K562 (cell line): ENCODE measurements around the gene ECPAS. TPM values are rescaled to one million over a fixed set of nuclear protein-coding genes. Genes with fewer than 3 reads are reported as not detected.

ENCODE experiments used
- ATAC-seq: fragments of 200-7000 bp; cut with Tn5 transposase; 3 replicates; pipeline ENCODE4 v1.9.1; 2020; ENCODE audit warnings: moderate library complexity
- BruUV-seq: library from RNA; stranded (reverse); fragments of 400-500 nt; replicated peaks from 2 replicates; lab custom pipeline; 2021; lab: Mats Ljungman, UMichigan
- CTCF ChIA-PET: fragments of 300-600 bp; formaldehyde crosslinking; extraction: SDS; loops from one replicate; lab custom pipeline; 2021; ENCODE audit warnings: low intra/inter-chr PET ratio; lab: Yijun Ruan, JAX
- POLR2A ChIA-PET: fragments of 300-600, 350-650 bp; sonication (Branson Sonifier 250); formaldehyde crosslinking; extraction: SDS; loops from one replicate; lab custom pipeline; 2021; ENCODE audit warnings: antibody characterized with exemption, inconsistent platforms; lab: Yijun Ruan, JAX
- DNase-seq, 4 experiments: peaks; one replicate each; pipeline versions ENCODE4 v3.0.0 to v3.0.0-alpha.2; 2011 to 2018; ENCODE audit warnings: low spot score in 3 of 4, mixed read lengths in 3 of 4; ENCODE audit errors: extremely low read depth in 1 of 4
- FAIRE-seq: peaks from 2 replicates; lab custom pipeline; 2011; peaks lifted over from hg19 to GRCh38; lab: Jason Lieb, UNC
- H2AFZ ChIP-seq: 2 replicates; pipeline ENCODE4 v1.6.0; 2011; ENCODE audit warnings: low read depth, low read length, control low read depth, inconsistent platforms
- H3K27ac ChIP-seq: fragments of 200-600 bp; 3 replicates; pipeline ENCODE4 v1.8.0; 2011; ENCODE audit warnings: low read depth, mild to moderate bottlenecking, control low read depth, inconsistent platforms, low read length, moderate library complexity, mixed read lengths; ENCODE audit errors: extremely low read depth
- H3K27me3 ChIP-seq, 2 experiments: fragments of 300-600 bp in 1 of 2; 2 replicates in 1 of 2; 3 replicates in 1 of 2; pipeline versions ENCODE4 v1.6.0 to v1.8.0; 2011; ENCODE audit warnings: inconsistent platforms in 2 of 2, low read length in 2 of 2, mild to moderate bottlenecking in 1 of 2, mixed read lengths in 1 of 2, moderate library complexity in 1 of 2; ENCODE audit not compliant: control insufficient read depth in 2 of 2, insufficient read depth in 2 of 2
- H3K36me3 ChIP-seq: fragments of 300-600 bp; 3 replicates; pipeline ENCODE4 v1.8.0; 2011; ENCODE audit warnings: mild to moderate bottlenecking, low read length, inconsistent platforms; ENCODE audit not compliant: control insufficient read depth, insufficient read depth
- H3K4me1 ChIP-seq, 2 experiments: fragments of 200-600 bp in 1 of 2; replicated peaks in 1 of 2; 2 replicates in 1 of 2; 3 replicates in 1 of 2; pipeline versions ENCODE4 v1.5.1 to v1.8.0; 2011; ENCODE audit warnings: inconsistent platforms in 2 of 2, low read length in 2 of 2, mild to moderate bottlenecking in 1 of 2, mixed read lengths in 1 of 2, moderate library complexity in 1 of 2; ENCODE audit not compliant: control insufficient read depth in 2 of 2, insufficient read depth in 2 of 2
- H3K4me2 ChIP-seq: 2 replicates; pipeline ENCODE4 v1.6.1; 2011; ENCODE audit warnings: low read length, control low read depth, inconsistent platforms, mixed read lengths; ENCODE audit not compliant: insufficient read depth
- H3K4me3 ChIP-seq: fragments of 200-600 bp; sonication (generic), shearing (Covaris generic); 2 replicates; pipeline ENCODE4 v1.5.1; 2016; ENCODE audit warnings: control low read depth, inconsistent platforms
- H3K79me2 ChIP-seq: fragments of 200-600 bp; 3 replicates; pipeline ENCODE4 v1.8.0; 2011; ENCODE audit warnings: low read length, inconsistent platforms; ENCODE audit not compliant: control insufficient read depth, insufficient read depth
- H3K9ac ChIP-seq, 2 experiments: 2 replicates each; pipeline versions ENCODE4 v1.6.0 to v1.6.1; 2011; ENCODE audit warnings: low read depth in 2 of 2, low read length in 2 of 2, control low read depth in 1 of 2, inconsistent platforms in 1 of 2, mild to moderate bottlenecking in 1 of 2, mixed read lengths in 1 of 2; ENCODE audit not compliant: insufficient read depth in 1 of 2
- H3K9me1 ChIP-seq: one replicate; pipeline ENCODE4 v1.6.0; 2011; ENCODE audit warnings: inconsistent platforms, mild to moderate bottlenecking, low read length, moderate library complexity; ENCODE audit not compliant: control insufficient read depth, insufficient read depth
- H3K9me3 ChIP-seq: replicated peaks from 2 replicates; pipeline ENCODE4 v1.5.1; 2011; ENCODE audit warnings: low read depth, low read length, inconsistent platforms; ENCODE audit not compliant: control insufficient read depth, insufficient read depth
- H4K20me1 ChIP-seq: replicated peaks from 2 replicates; pipeline ENCODE4 v1.6.1; 2011; ENCODE audit warnings: low read length, inconsistent platforms, mixed read lengths; ENCODE audit not compliant: control insufficient read depth, insufficient read depth
- ESRRB ChIP-seq: fragments of 250-450 bp; sonication (Bioruptor Pico); IDR thresholded peaks from 2 replicates; pipeline ENCODE4 v1.5.0; 2020; ENCODE audit warnings: mild to moderate bottlenecking, moderate library complexity, borderline replicate concordance
- HCFC1 ChIP-seq: IDR thresholded peaks from 2 replicates; pipeline ENCODE4 v1.6.1; 2012; ENCODE audit warnings: low read depth, low read length, improper control_type of control experiment
- PML ChIP-seq: IDR thresholded peaks from 2 replicates; pipeline ENCODE4 v1.6.1; 2012; ENCODE audit warnings: low read length, inconsistent platforms
- U2AF2 ChIP-seq: fragments of 200-400 bp; formaldehyde crosslinking; optimal IDR thresholded peaks from 2 replicates; pipeline ENCODE3; 2017; ENCODE audit warnings: low read depth, mild to moderate bottlenecking, low read length
- ZNF263 ChIP-seq: sonication (generic); formaldehyde crosslinking; IDR thresholded peaks from 2 replicates; pipeline ENCODE4 v1.8.0; 2022; ENCODE audit warnings: mild to moderate bottlenecking, missing genetic modification reagents, borderline replicate concordance
- ZNF316 ChIP-seq: fragments of 450-650 bp; IDR thresholded peaks from 2 replicates; pipeline ENCODE4 v1.6.1; 2016
- ZNF57 ChIP-seq: fragments of 450-650 bp; formaldehyde crosslinking; IDR thresholded peaks from 2 replicates; pipeline ENCODE4 v1.4.0; 2020; ENCODE audit warnings: mild to moderate bottlenecking, moderate library complexity
- WGBS: fragments of 100-300 bp; shearing (Covaris generic); methylation state at CpG from one replicate; pipeline ENCODE4 v1.1.6; 2016; ENCODE audit warnings: low coverage, mixed read lengths; ENCODE audit not compliant: insufficient coverage; ENCODE audit errors: missing lambda C conversion rate; 5-methylcytosine and 5-hydroxymethylcytosine counted together
- in situ Hi-C: fragments of 300-500 bp; cut with MboI; formaldehyde crosslinking; loops from 4 replicates; pipeline ENCODE4 v1.15.0; 2018; ENCODE audit warnings: inconsistent platforms, mixed read lengths
- intact Hi-C: fragments of 100-400 bp; cut with micrococcal nuclease; formaldehyde crosslinking; loops from 2 replicates; pipeline ENCODE4 v1.14.2; 2022
- polyA plus RNA-seq, 8 experiments: library from polyadenylated mRNA; depleted of rRNA in 4 of 8; stranded (reverse) in 5 of 8; unstranded in 3 of 8; fragments of >200 nt; fragmentation: Nextera tagmentation in 2 of 8; fragmentation: Illumina TruSeq in 1 of 8; extraction: Ambion mirVana in 2 of 8; extraction: Trizol in 1 of 8; gene quantifications; 2 replicates each; pipeline versions ENCODE4 v1.2.1 to v1.2.3, GENCODE V29; 2011 to 2014; ENCODE audit warnings: inconsistent platforms in 1 of 8, missing spikeins in 1 of 8
- total RNA-seq, 7 experiments: library from RNA; depleted of rRNA in 6 of 7; stranded (reverse); fragments of >200 nt in 6 of 7; fragmentation: Illumina TruSeq in 2 of 7; extraction: Trizol in 2 of 7; gene quantifications; 2 replicates each; pipeline versions ENCODE4 v1.2.1 to v1.2.3, GENCODE V29; 2011 to 2021; ENCODE audit warnings: low replicate concordance in 1 of 7
- TF ChIP-seq, protein P1 (sequence below): sonication (generic); formaldehyde crosslinking; IDR thresholded peaks from 2 replicates; pipeline ENCODE4 v1.8.0; 2023; ENCODE audit warnings: mild to moderate bottlenecking, missing genetic modification reagents
- TF ChIP-seq, protein P2 (sequence below): fragments of 250-450 bp; sonication (Bioruptor Pico); IDR thresholded peaks from 2 replicates; pipeline ENCODE4 v1.5.0; 2020; ENCODE audit warnings: mild to moderate bottlenecking

Gene ECPAS
- total and polyA plus RNA-seq, 9 of the 15 experiments (the other 6 are each of a cell fraction or from before 2014, with no cell fraction given), result 14.5 to 90.9 (median 75.7) TPM

GRCh38 chr9:111362526-111362925, 121.7 kb downstream of the ECPAS start:
- peaks cover 61% of the 10 kb centered on the region for H3K36me3 ChIP-seq
- no peak overlapping the region for H3K4me2 ChIP-seq
- no peaks in the 10 kb centered on the region for H3K9me1 ChIP-seq
- ATAC-seq, result no peak
- H3K9me3 ChIP-seq, result no peaks in the 10 kb centered on the region
- ChIA-PET POLR2A (no interaction called here), CTCF (no interaction called here)
- no peaks in the 10 kb centered on the region; a peak in 1 of 5 replicates for H3K4me1 ChIP-seq
- no peak overlapping the region for H3K27ac ChIP-seq
- no peak overlapping the region for H3K4me3 ChIP-seq
- H3K79me2 ChIP-seq, result no peaks in the 10 kb centered on the region
- in situ Hi-C loops (no loop called here), intact Hi-C loops (no loop called here)
- DNase-seq, result no peak
- BruUV-seq, result no TSS peak
- no peak overlapping the region for H2AFZ ChIP-seq
- no peaks in the 10 kb centered on the region for H3K27me3 ChIP-seq
- WGBS, result 79% methylated on average over 5 of the region's 5 CpGs
- no peaks in the 10 kb centered on the region for H4K20me1 ChIP-seq
- TF ChIP-seq ZNF316 (peak; percentile 33), ZNF57 (CRISPR knock-in tag) (no peak)
- no peak for FAIRE-seq
- H3K9ac ChIP-seq, result no peak overlapping the region

- no peaks in the 10 kb centered on the region for H3K27me3 ChIP-seq
- H3K4me3 ChIP-seq, result no peak overlapping the region
- H3K4me1 ChIP-seq, result no peaks in the 10 kb centered on the region; a peak in 1 of 5 replicates
- WGBS, result 83% methylated on average over 2 of the region's 2 CpGs
- no peaks in the 10 kb centered on the region for H3K9me1 ChIP-seq
- in situ Hi-C loops, result no loop called here
- no peak for ATAC-seq
- H3K36me3 ChIP-seq, result peaks cover 47% of the 10 kb centered on the region
- no peak overlapping the region for H2AFZ ChIP-seq
- POLR2A ChIA-PET, result no interaction called here
- no peak for TF ChIP-seq ESRRB (CRISPR knock-in tag)
- TF ChIP-seq, protein P1, sequence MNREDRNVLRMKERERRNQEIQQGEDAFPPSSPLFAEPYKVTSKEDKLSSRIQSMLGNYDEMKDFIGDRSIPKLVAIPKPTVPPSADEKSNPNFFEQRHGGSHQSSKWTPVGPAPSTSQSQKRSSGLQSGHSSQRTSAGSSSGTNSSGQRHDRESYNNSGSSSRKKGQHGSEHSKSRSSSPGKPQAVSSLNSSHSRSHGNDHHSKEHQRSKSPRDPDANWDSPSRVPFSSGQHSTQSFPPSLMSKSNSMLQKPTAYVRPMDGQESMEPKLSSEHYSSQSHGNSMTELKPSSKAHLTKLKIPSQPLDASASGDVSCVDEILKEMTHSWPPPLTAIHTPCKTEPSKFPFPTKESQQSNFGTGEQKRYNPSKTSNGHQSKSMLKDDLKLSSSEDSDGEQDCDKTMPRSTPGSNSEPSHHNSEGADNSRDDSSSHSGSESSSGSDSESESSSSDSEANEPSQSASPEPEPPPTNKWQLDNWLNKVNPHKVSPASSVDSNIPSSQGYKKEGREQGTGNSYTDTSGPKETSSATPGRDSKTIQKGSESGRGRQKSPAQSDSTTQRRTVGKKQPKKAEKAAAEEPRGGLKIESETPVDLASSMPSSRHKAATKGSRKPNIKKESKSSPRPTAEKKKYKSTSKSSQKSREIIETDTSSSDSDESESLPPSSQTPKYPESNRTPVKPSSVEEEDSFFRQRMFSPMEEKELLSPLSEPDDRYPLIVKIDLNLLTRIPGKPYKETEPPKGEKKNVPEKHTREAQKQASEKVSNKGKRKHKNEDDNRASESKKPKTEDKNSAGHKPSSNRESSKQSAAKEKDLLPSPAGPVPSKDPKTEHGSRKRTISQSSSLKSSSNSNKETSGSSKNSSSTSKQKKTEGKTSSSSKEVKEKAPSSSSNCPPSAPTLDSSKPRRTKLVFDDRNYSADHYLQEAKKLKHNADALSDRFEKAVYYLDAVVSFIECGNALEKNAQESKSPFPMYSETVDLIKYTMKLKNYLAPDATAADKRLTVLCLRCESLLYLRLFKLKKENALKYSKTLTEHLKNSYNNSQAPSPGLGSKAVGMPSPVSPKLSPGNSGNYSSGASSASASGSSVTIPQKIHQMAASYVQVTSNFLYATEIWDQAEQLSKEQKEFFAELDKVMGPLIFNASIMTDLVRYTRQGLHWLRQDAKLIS, result no peak
- no peak for TF ChIP-seq HCFC1
- no peak for TF ChIP-seq ZNF263 (CRISPR knock-in tag)
- TF ChIP-seq U2AF2, result no peak
- TF ChIP-seq, protein P2, sequence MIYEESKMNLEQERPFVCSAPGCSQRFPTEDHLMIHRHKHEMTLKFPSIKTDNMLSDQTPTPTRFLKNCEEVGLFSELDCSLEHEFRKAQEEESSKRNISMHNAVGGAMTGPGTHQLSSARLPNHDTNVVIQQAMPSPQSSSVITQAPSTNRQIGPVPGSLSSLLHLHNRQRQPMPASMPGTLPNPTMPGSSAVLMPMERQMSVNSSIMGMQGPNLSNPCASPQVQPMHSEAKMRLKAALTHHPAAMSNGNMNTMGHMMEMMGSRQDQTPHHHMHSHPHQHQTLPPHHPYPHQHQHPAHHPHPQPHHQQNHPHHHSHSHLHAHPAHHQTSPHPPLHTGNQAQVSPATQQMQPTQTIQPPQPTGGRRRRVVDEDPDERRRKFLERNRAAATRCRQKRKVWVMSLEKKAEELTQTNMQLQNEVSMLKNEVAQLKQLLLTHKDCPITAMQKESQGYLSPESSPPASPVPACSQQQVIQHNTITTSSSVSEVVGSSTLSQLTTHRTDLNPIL (CRISPR knock-in tag), result no peak
- 0 out of 2 replicates have a peak, but pooled peaks have one; percentile 16 for TF ChIP-seq PML
- TF ChIP-seq, all 486 proteins: peak for 1
- Histone ChIP-seq H3K27ac (no peak overlapping the region), H3K9ac (no peak overlapping the region), H3K4me2 (no peak overlapping the region), H4K20me1 (no peaks in the 10 kb centered on the region), H3K9me3 (no peaks in the 10 kb centered on the region), H3K79me2 (no peaks in the 10 kb centered on the region)
- CTCF ChIA-PET, result no interaction called here
- intact Hi-C loops, result no loop called here
- no TSS peak for BruUV-seq
- FAIRE-seq, result no peak
- no peak for DNase-seq
These were observed 123.3 kb downstream of the ECPAS start for GRCh38 chr9:111360881-111361280.
